ENCODE measurements around the gene NKPD1.

GRCh38 chr19:45149129-45149528, 11.7 kb downstream of the NKPD1 start:
- TF ChIP-seq CTCF (IDR thresholded peaks at IDR 0.05): no peak
- TF ChIP-seq POLR2A (IDR thresholded peaks at IDR 0.05): no peak

All from body of pancreas (tissue), 4 donors.